Naive thymus-derived CD8-positive, alpha-beta T cell (primary cell): ENCODE data around the gene TIMM44. TPM values are rescaled to one million over a fixed set of nuclear protein-coding genes. Genes with fewer than 3 reads are reported as not detected.
"Not testable (repeated sequence)": the region's sequence is repeated elsewhere in the genome, so short reads cannot be mapped to it uniquely, and the experiment has no call there.

Source experiments
- ATAC-seq, 2 donors: fragments of 150-1000 bp; cut with Tn5 transposase in 1 of 2; sonication (Bioruptor Pico), chemical (Tn5 transposase) in 1 of 2; 1 replicate in 1 of 2; 2 replicates in 1 of 2; pipeline ENCODE4 v1.10.0; 2021; ENCODE audit warnings: mild to moderate bottlenecking in 2 of 2, moderate library complexity in 2 of 2
- POLR2A ChIA-PET: fragments of 350-600 bp; sonication (Branson Sonifier 250); formaldehyde crosslinking; loops from one replicate; lab custom pipeline; 2021; ENCODE audit warnings: antibody characterized with exemption; lab: Charles Lee
- DNase-seq, 10 donors: peaks; one replicate each; pipeline versions ENCODE4 v3.0.0 to v3.0.0-alpha.2; 2020 to 2022
- H3K27ac Mint-ChIP-seq, 10 donors: one replicate each; pipeline ENCODE4 v1.8.0; 2020 to 2022; ENCODE audit warnings: mild to moderate bottlenecking in 10 of 10, mixed read lengths in 10 of 10, moderate library complexity in 4 of 10, inconsistent platforms in 1 of 10
- H3K27me3 Mint-ChIP-seq, 5 donors: one replicate each; pipeline ENCODE4 v1.8.0; 2021 to 2022; ENCODE audit warnings: mixed read lengths in 5 of 5
- H3K36me3 Mint-ChIP-seq, 3 donors: one replicate each; pipeline ENCODE4 v1.8.0; 2020 to 2022; ENCODE audit warnings: mixed read lengths in 3 of 3, mild to moderate bottlenecking in 2 of 3, inconsistent platforms in 1 of 3
- H3K4me1 Mint-ChIP-seq, 4 donors: one replicate each; pipeline ENCODE4 v1.8.0; 2021 to 2022; ENCODE audit warnings: mixed read lengths in 4 of 4
- H3K4me3 Mint-ChIP-seq, 10 donors: one replicate each; pipeline ENCODE4 v1.8.0; 2020 to 2022; ENCODE audit warnings: mild to moderate bottlenecking in 10 of 10, mixed read lengths in 10 of 10, moderate library complexity in 6 of 10, inconsistent platforms in 1 of 10
- H3K9me3 Mint-ChIP-seq, 9 donors: one replicate each; pipeline ENCODE4 v1.8.0; 2020 to 2022; ENCODE audit warnings: mixed read lengths in 9 of 9, mild to moderate bottlenecking in 3 of 9, inconsistent platforms in 1 of 9, moderate library complexity in 1 of 9
- polyA plus RNA-seq, 3 donors: library from polyadenylated mRNA; unstranded; fragments of 300-500 nt; fragmentation: Illumina TruSeq; gene quantifications; one replicate each; pipeline ENCODE4 v1.2.3, GENCODE V29; 2021
- total RNA-seq, 8 experiments: library from RNA in 2 of 8; stranded (reverse) in 2 of 8; gene quantifications; one replicate each; pipeline ENCODE4 v1.2.3 and lab custom pipeline; 2021 to 2026

TIMM44 gene
- total and polyA plus RNA-seq, 5 experiments from 2014 or later, result 9.9 to 86.9 (median 19.7) TPM

DNA sequence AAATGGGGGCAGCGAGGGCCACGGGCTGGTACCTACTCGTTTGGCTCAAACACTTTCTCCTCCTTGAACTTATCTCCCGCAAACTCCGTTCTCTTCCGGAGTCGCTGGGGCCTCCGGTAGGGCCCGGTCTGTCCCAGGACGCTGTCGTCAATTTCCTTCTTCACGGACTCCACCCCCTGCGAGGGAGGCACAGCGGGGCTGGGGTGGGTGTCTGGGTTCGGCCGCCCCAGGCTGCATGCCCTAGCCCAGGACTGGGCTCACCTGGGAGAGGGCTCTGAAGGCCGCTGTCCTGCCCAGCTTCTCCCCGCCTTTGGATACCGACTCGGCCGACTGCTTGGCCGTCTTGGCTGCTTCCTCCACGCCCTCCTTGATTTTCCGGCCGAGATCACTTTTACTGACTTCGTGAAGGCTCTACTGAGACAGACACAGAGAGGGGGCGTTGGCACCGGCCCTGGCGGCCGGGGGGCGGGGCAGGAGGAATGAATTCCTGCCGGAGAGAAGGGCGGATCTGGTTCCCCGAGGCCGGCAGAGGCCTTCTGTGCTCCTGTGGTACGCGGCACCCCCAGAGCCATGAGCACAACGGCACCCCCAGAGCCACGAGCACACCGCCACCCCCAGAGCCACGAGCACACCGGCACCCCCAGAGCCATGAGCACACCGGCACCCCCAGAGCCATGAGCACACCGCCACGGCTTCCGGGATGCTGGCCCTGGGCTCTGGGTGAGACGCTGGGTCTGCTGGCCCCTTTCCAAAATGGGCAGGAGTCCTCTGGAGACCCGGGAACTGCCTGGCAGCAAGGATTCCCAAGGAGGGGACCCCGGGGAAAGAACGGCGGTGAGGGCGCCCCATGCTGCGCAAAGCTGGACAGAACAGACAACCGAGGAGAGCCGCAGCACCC, 9.4 kb downstream of the TIMM44 start:
- Mint-ChIP-seq H3K4me1 (peaks cover 4 to 16% (median 8%) of the 10 kb centered on the region in 4 donors), H3K9me3 (no peaks in the 10 kb centered on the region), H3K27ac (no peak overlapping the region), H3K4me3 (no peak overlapping the region), H3K27me3 (no peaks in the 10 kb centered on the region), H3K36me3 (peaks cover 0 to 58% (median 12%) of the 10 kb centered on the region in 3 donors)
- POLR2A ChIA-PET, result no interaction called here
- ATAC-seq (no peak), DNase-seq (peak in 1 of 10 donors; percentile 54)

- Mint-ChIP-seq H3K27ac (peak overlapping the region in 1 of 10 donors; percentile 29), H3K9me3 (no peaks in the 10 kb centered on the region), H3K4me3 (no peak overlapping the region), H3K36me3 (peaks cover 0 to 52% (median 9%) of the 10 kb centered on the region in 3 donors), H3K4me1 (peaks cover 4 to 16% (median 7%) of the 10 kb centered on the region in 4 donors), H3K27me3 (no peaks in the 10 kb centered on the region)
- POLR2A ChIA-PET, result no interaction called here
- DNase-seq (no peak), ATAC-seq (no peak)
Measured at GRCh38 chr19:7933411-7933810, 10.1 kb downstream of the TIMM44 start.

DNA sequence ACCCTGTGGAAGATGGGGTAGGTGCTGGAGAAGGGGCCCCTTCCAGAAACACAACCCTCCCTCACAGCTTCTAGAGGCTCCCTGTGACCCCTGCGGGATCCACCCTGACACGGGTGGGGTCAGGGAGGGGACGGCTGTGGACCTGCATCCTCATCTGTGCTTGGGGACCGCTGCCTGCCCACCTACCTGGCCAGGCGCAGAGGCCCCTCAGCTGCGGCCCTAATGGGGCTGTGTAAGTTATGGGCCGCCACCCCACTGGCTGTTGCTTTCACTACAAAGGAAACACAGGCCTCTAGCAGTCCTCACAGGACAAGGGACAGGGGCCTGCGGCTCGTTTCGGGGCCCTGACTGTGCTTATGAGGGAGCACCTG, 10.6 kb downstream of the TIMM44 start:
- H3K9me3 Mint-ChIP-seq, result no peaks in the 10 kb centered on the region
- peaks cover 0 to 49% (median 9%) of the 10 kb centered on the region in 3 donors for H3K36me3 Mint-ChIP-seq
- H3K27ac Mint-ChIP-seq, result peak overlapping the region in 1 of 10 donors; percentile 29
- no peak overlapping the region for H3K4me3 Mint-ChIP-seq
- H3K27me3 Mint-ChIP-seq, result no peaks in the 10 kb centered on the region
- DNase-seq (no peak), ATAC-seq (no peak)
- POLR2A ChIA-PET, result no interaction called here
- H3K4me1 Mint-ChIP-seq, result peaks cover 4 to 19% (median 7%) of the 10 kb centered on the region in 4 donors

- POLR2A ChIA-PET, result interaction anchor here (4.4 kb wide), 1 partner anchor 12 kb away, joined by 21 read pairs; the partner anchor contains the start of gene TIMM44
- H3K27ac Mint-ChIP-seq, result no peak overlapping the region
- peaks cover 4 to 20% (median 7%) of the 10 kb centered on the region in 4 donors for H3K4me1 Mint-ChIP-seq
- no peak overlapping the region for H3K4me3 Mint-ChIP-seq
- DNase-seq (no peak), ATAC-seq (no peak)
- H3K27me3 Mint-ChIP-seq, result no peaks in the 10 kb centered on the region
- H3K9me3 Mint-ChIP-seq, result no peaks in the 10 kb centered on the region
- H3K36me3 Mint-ChIP-seq, result peaks cover 0 to 44% (median 9%) of the 10 kb centered on the region in 3 donors
Measured at GRCh38 chr19:7932276-7932929, 11.1 kb downstream of the TIMM44 start.

DNA sequence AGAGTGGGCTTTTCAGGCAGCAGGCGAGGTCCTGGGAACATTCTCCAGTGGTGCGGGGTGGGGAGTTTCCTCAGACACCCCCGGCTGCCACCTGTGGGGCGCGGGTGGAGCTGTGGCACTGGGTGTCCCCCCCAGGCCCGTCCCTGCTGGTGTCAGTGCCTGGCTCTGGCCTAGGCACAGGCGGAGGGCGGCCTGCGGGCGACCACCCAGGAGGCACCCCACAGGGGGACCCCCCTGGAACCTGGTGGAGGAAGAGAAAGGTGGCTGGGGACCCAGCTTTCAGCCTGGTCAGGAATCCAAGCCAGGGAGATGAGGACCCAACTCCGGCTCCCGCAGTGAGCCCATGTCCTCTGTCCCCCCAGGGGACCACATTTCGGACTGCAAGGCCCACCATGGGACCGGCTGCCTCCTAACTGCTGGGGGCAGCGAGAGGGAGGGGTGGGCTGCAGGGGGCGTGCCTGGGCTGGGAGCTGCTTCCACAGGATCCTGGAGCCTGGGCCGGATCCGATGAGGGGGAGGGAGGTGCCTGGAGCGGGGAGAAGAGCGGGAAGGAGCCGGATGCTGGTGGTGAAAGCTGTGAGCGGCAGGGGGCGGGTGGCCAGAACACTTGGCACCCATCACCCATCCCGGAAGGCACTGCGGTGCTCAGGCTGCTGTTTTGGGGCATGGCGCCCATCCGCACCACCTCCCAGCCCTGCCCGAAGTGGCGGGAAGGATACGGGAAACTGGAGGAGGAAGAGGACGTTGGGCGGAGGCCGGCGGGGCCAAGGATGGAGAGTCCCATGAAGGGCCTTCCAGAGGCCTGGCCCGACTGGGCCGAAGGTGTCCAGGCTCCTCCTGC, 12.0 kb downstream of the TIMM44 start:
- no peak for ATAC-seq
- Mint-ChIP-seq H3K27me3 (no peaks in the 10 kb centered on the region), H3K27ac (peak overlapping the region in 1 of 10 donors; percentile 40), H3K9me3 (no peaks in the 10 kb centered on the region), H3K4me3 (no peak overlapping the region), H3K36me3 (peaks cover 0 to 38% (median 9%) of the 10 kb centered on the region in 3 donors), H3K4me1 (peaks cover 5 to 23% (median 10%) of the 10 kb centered on the region in 4 donors)
- no peak for DNase-seq
- POLR2A ChIA-PET, result interaction anchor here (4.4 kb wide), 1 partner anchor 12 kb away, joined by 21 read pairs; the partner anchor contains the start of gene TIMM44

DNA sequence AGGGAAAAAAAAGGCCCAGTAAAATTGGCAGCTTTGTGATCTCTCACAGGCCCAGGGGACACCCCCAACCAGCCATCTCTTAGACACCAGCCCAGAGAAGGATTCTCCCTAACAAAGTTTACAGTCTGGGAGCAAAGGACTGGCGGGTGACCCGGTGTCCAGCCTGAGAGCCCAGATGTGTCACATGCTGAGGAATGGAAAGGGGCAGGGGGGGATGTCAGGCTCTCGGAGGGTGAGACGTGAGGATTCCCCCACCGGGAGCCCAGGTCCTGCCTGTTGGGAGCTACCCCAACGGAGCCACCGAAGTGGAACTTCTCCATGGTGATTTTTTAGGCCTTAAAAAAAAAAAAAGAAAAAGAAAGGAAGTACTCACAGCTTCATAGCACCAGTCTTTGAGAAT, 12.7 kb downstream of the TIMM44 start:
- peaks cover 7 to 25% (median 12%) of the 10 kb centered on the region in 4 donors for H3K4me1 Mint-ChIP-seq
- H3K27me3 Mint-ChIP-seq, result no peaks in the 10 kb centered on the region
- no peak for ATAC-seq
- no peak overlapping the region for H3K27ac Mint-ChIP-seq
- H3K36me3 Mint-ChIP-seq, result peaks cover 0 to 31% (median 8%) of the 10 kb centered on the region in 3 donors
- no peak for DNase-seq
- no peak overlapping the region for H3K4me3 Mint-ChIP-seq
- no peaks in the 10 kb centered on the region for H3K9me3 Mint-ChIP-seq
- POLR2A ChIA-PET, result interaction anchor here (4.4 kb wide), 1 partner anchor 13 kb away, joined by 21 read pairs; the partner anchor contains the start of gene TIMM44

- Mint-ChIP-seq H3K27ac (peak overlapping the region in 3 of 10 donors; percentile 66 to 88 (median 79)), H3K36me3 (peaks cover 0 to 23% (median 4%) of the 10 kb centered on the region in 3 donors), H3K4me1 (peaks cover 9 to 24% (median 13%) of the 10 kb centered on the region in 4 donors)
- H3K9me3 Mint-ChIP-seq, H3K4me3 Mint-ChIP-seq, ATAC-seq, DNase-seq, H3K27me3 Mint-ChIP-seq: not testable (repeated sequence)
- POLR2A ChIA-PET, result interaction anchor here (2.0 to 4.4 kb wide), 2 partner anchors 9 to 14 kb away, joined by 5 to 21 read pairs; partner anchors contain the start of genes SNAPC2 and TIMM44
Measured at GRCh38 chr19:7930030-7930429, 13.4 kb downstream of the TIMM44 start.

GRCh38 chr19:7928741-7929701, 14.4 kb downstream of the TIMM44 start:
- Mint-ChIP-seq H3K27me3 (peaks cover 0 to 1% (median 0%) of the 10 kb centered on the region in 5 donors), H3K9me3 (peaks cover 0 to 2% (median 0%) of the 10 kb centered on the region in 9 donors), H3K4me1 (peaks cover 11 to 25% (median 14%) of the 10 kb centered on the region in 4 donors), H3K4me3 (peak overlapping the region in 4 of 10 donors; percentile 2 to 56 (median 13)), H3K36me3 (peaks cover 0 to 19% (median 2%) of the 10 kb centered on the region in 3 donors), H3K27ac (peak overlapping the region in 7 of 10 donors; percentile 62 to 88 (median 79))
- DNase-seq (peak; percentile 55 to 87 (median 78)), ATAC-seq (peak; percentile 48 to 73)
- POLR2A ChIA-PET, result interaction anchor here (0.6 to 4.4 kb wide), 6 partner anchors 8 to 1779 kb away, joined by 3 to 21 read pairs (median 4); partner anchors contain the start of genes ELAVL1, SNAPC2 and TIMM44

GRCh38 chr19:7928334-7928706, 15.1 kb downstream of the TIMM44 start:
- Mint-ChIP-seq H3K36me3 (peaks cover 0 to 15% (median 2%) of the 10 kb centered on the region in 3 donors), H3K27ac (peak overlapping the region in 4 of 10 donors; percentile 43 to 88 (median 78)), H3K4me1 (peaks cover 11 to 25% (median 15%) of the 10 kb centered on the region in 4 donors), H3K9me3 (peaks cover 0 to 2% (median 0%) of the 10 kb centered on the region in 9 donors), H3K27me3 (peaks cover 0 to 1% (median 0%) of the 10 kb centered on the region in 5 donors), H3K4me3 (peak overlapping the region in 7 of 10 donors; percentile 2 to 63 (median 48))
- DNase-seq, result no peak
- POLR2A ChIA-PET, result interaction anchor here (0.9 to 4.4 kb wide), 2 partner anchors 9 to 16 kb away, joined by 3 to 21 read pairs; partner anchors contain the start of gene TIMM44
- no peak for ATAC-seq

DNA sequence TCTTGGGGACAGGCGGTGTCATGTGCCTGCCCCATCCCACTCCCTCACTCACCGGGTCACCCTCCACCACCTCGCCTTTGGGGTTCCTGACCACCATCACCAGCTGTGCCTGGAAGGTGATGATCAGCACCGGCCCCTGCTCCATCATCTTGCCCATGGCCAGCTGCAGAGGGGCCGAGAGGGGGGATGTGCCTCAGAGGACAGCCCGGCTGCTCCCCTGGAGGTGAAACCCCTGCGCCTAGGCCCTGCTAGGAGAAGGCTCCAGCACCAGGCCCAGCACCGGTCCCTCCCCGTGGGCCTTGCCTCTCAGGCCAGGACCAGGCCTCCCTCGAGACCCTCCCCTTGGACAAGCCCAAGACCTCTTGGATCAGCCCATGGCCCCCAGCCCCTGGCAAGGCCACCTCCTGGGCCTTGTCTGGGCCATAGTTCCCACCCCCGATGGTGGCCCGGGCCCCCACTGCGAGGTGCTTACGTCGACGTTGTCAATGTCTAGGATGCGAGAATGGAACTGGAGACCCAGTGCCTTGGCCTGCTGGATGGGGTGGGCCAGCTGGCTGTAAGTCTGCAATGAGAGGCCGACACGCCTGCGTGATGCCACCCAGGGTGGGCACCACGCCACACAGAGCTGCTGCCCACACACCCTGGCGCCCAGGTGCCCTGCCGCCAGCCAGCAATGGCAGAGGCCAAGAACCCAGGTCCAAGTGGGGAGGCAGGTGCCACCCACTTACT, 15.7 kb downstream of the TIMM44 start:
- peak overlapping the region in 3 of 10 donors; percentile 20 to 88 (median 83) for H3K27ac Mint-ChIP-seq
- peaks cover 0 to 17% (median 2%) of the 10 kb centered on the region in 3 donors for H3K36me3 Mint-ChIP-seq
- H3K4me3 Mint-ChIP-seq, result peak overlapping the region in 4 of 10 donors; percentile 4 to 28 (median 21)
- peaks cover 11 to 30% (median 20%) of the 10 kb centered on the region in 4 donors for H3K4me1 Mint-ChIP-seq
- ATAC-seq (no peak), DNase-seq (peak in 1 of 10 donors; percentile 17)
- H3K27me3 Mint-ChIP-seq, result peaks cover 0 to 1% (median 0%) of the 10 kb centered on the region in 5 donors
- peaks cover 0 to 2% (median 0%) of the 10 kb centered on the region in 9 donors for H3K9me3 Mint-ChIP-seq
- POLR2A ChIA-PET, result interaction anchor here (1.2 to 2.2 kb wide), 2 partner anchors 16 to 24 kb away, joined by 5 to 15 read pairs; partner anchors contain the start of genes MAP2K7 and TIMM44
